Vagina (tissue), 2 donors: ENCODE results near the gene BCAS3. TPM values are rescaled to one million over a fixed set of nuclear protein-coding genes. Genes with fewer than 3 reads are reported as not detected.

Experiments used
- DNase-seq, 2 donors: peaks; one replicate each; pipeline ENCODE4 v3.0.0-alpha.2; 2017; ENCODE audit errors: extremely low spot score in 2 of 2
- H3K27ac ChIP-seq: fragments of 200-600 bp; sonication (generic); one replicate; pipeline ENCODE4 v1.5.1; 2019
- H3K27me3 ChIP-seq: fragments of 200-600 bp; sonication (generic); one replicate; pipeline ENCODE4 v1.5.1; 2019
- H3K36me3 ChIP-seq, 2 donors: fragments of 200-600 bp; sonication (generic); one replicate each; pipeline ENCODE4 v1.5.1; 2017 to 2019
- H3K4me1 ChIP-seq: fragments of 200-600 bp; sonication (generic); one replicate; pipeline ENCODE4 v1.5.1; 2019
- H3K4me3 ChIP-seq, 2 donors: fragments of 200-600 bp; sonication (generic); 1 replicate in 1 of 2; 2 replicates in 1 of 2; pipeline ENCODE4 v1.5.1; 2016 to 2019
- H3K9me3 ChIP-seq: fragments of 200-600 bp; sonication (generic); one replicate; pipeline ENCODE4 v1.5.1; 2019
- POLR2A ChIP-seq, 2 donors: fragments of 450-650 bp; IDR thresholded peaks; one replicate each; pipeline ENCODE4 v1.6.1; 2017; ENCODE audit warnings: antibody characterized with exemption in 2 of 2, mild to moderate bottlenecking in 2 of 2, moderate library complexity in 2 of 2
- POLR2AphosphoS5 ChIP-seq, 2 donors: sonication (generic); formaldehyde crosslinking; IDR thresholded peaks; one replicate each; pipeline ENCODE4 v1.9.0; 2017; ENCODE audit warnings: antibody characterized with exemption in 2 of 2, mild to moderate bottlenecking in 2 of 2, low read depth in 1 of 2; ENCODE audit not compliant: insufficient read depth in 1 of 2
- intact Hi-C: fragments of 100-400 bp; cut with DNase I; formaldehyde crosslinking; loops from one replicate; pipeline ENCODE4 v1.15.1; 2023
- total RNA-seq: library from RNA; depleted of rRNA; stranded (reverse); fragments of >200 nt; gene quantifications from one replicate; pipeline ENCODE4 v1.2.3, GENCODE V29; 2016
- TF ChIP-seq, protein P1 (sequence below), 3 experiments: fragments of 450-650 bp in 2 of 3; fragments of 200-600 bp in 1 of 3; sonication (generic) in 1 of 3; IDR thresholded peaks; one replicate each; pipeline ENCODE4 v1.5.1; 2017 to 2019; ENCODE audit warnings: antibody characterized with exemption in 3 of 3, mild to moderate bottlenecking in 2 of 3, moderate library complexity in 2 of 3

The BCAS3 gene
- total RNA-seq, 1 donor from 2014 or later = 33.1 TPM

DNA sequence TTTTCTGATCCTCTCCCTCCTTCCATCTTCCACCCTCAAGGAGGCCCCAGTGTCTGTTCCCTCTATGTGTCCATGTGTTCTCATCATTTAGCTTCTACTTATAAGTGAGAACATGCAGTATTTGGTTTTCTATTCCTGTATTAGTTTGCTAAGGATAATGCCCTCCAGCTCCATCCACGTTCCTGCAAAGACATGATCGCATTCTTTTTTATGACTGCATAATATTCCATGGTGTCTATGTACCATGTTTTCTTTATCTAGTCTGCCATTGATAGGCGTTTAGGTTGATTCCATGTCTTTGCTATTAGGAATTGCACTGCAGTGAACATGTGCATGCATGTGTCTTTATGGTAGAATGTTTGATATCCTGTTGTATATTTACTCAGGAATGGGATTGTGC is 275.1 kb downstream of the BCAS3 start:
- no peaks in the 10 kb centered on the region for H3K4me1 ChIP-seq
- intact Hi-C loops = no loop called here
- no peak overlapping the region for H3K27ac ChIP-seq
- H3K4me3 ChIP-seq = no peak overlapping the region
- no peak for DNase-seq
- no peaks in the 10 kb centered on the region for H3K36me3 ChIP-seq
- no peaks in the 10 kb centered on the region for H3K9me3 ChIP-seq
- TF ChIP-seq POLR2A (IDR thresholded peaks at IDR 0.05) (no peak), POLR2AphosphoS5 (IDR thresholded peaks at IDR 0.05; ENCODE audit: insufficient read depth in 1 of 2, low read depth in 1 of 2) (no peak)
- TF ChIP-seq, protein P1, sequence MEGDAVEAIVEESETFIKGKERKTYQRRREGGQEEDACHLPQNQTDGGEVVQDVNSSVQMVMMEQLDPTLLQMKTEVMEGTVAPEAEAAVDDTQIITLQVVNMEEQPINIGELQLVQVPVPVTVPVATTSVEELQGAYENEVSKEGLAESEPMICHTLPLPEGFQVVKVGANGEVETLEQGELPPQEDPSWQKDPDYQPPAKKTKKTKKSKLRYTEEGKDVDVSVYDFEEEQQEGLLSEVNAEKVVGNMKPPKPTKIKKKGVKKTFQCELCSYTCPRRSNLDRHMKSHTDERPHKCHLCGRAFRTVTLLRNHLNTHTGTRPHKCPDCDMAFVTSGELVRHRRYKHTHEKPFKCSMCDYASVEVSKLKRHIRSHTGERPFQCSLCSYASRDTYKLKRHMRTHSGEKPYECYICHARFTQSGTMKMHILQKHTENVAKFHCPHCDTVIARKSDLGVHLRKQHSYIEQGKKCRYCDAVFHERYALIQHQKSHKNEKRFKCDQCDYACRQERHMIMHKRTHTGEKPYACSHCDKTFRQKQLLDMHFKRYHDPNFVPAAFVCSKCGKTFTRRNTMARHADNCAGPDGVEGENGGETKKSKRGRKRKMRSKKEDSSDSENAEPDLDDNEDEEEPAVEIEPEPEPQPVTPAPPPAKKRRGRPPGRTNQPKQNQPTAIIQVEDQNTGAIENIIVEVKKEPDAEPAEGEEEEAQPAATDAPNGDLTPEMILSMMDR (IDR thresholded peaks at IDR 0.05) = no peak
- no peaks in the 10 kb centered on the region for H3K27me3 ChIP-seq

DNA sequence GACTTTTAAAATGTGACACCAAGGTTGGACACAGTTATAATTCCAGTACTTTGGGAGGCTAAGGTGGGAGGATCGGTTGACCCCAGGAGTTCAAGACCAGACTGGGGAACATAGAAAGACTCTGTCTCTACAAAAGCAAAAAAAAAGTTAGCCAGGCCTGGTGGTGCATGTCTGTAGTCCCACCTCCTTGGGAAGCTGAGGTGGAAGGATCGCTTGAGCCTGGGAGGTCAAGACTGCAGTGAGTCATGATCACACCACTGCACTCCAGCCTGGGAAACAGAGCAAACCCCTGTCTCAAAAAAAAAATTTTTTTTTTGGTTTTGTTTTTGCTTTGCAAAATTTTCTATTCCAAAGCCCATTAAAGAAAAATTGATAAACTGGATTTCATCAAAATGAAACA is 281.4 kb downstream of the BCAS3 start:
- intact Hi-C loops = no loop called here
- no peak for DNase-seq
- TF ChIP-seq POLR2AphosphoS5 (IDR thresholded peaks at IDR 0.05; ENCODE audit: insufficient read depth in 1 of 2, low read depth in 1 of 2) (no peak), POLR2A (IDR thresholded peaks at IDR 0.05) (no peak)
- TF ChIP-seq, protein P1 (IDR thresholded peaks at IDR 0.05) = no peak

DNA sequence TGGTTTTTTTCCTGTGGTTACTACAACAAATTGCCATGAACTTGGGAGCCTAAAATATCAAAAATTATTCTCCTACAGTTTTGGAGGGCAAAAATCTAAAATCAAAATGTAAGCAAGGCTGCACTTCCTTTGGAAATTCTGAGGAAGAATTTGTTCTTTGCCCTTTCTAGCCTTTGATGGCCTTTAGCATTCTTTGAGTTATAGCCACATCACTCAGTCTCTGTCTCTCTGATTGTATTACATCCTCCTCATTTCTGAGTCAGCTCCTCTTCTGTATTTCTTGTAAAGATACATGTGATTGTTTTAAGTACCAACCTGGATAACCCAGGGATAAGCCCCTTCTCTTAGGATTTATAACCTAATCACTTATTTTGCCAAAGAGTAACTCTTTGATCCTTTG is 282.0 kb downstream of the BCAS3 start:
- H3K27me3 ChIP-seq = no peaks in the 10 kb centered on the region

More for the DNA sequence above, 281.4 kb downstream of the BCAS3 start:
- Histone ChIP-seq H3K4me3 (no peak overlapping the region), H3K27me3 (no peaks in the 10 kb centered on the region), H3K4me1 (no peaks in the 10 kb centered on the region), H3K27ac (no peak overlapping the region), H3K36me3 (peaks cover 0 to 11% of the 10 kb centered on the region in 2 donors), H3K9me3 (peaks cover 6% of the 10 kb centered on the region)

DNA sequence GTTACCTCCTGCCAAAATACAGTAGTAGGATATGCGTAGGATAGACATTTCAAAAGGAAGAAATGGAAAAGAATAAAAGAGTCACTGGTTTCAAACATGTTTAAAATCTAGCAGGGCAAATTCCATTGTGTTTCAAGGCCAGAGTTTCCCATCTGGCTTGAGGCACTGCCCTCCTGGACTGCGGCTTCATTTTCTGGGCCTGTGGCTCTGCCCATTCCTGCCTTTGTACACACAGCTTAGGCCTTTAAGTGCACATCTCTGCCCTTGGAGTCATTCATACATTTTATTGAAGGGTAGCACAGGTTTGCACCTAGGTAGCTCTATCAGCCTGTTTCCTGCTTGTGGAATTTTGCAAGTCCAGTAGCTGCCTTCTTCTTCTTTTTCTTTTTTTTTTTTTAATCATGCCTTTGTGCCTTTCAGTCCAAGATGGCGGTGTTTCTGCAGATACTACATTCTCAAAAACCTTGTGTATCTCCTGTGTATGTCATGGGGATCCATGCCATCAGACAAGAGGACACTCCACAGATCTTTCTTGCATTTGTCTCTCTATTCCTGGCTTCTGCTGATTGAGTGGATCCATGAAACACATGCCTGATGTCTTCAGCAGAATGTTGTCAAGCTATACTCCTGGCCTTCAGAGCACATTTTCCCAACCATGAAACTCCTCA is 282.9 kb downstream of the BCAS3 start:
- H3K4me3 ChIP-seq = no peak overlapping the region
- no peak overlapping the region for H3K27ac ChIP-seq
- DNase-seq = no peak
- H3K4me1 ChIP-seq = no peaks in the 10 kb centered on the region
- intact Hi-C loops = no loop called here
- peaks cover 6% of the 10 kb centered on the region for H3K9me3 ChIP-seq
- H3K27me3 ChIP-seq = no peaks in the 10 kb centered on the region
- peaks cover 0 to 11% of the 10 kb centered on the region in 2 donors for H3K36me3 ChIP-seq
- TF ChIP-seq, protein P1 (IDR thresholded peaks at IDR 0.05) = no peak
- TF ChIP-seq POLR2A (IDR thresholded peaks at IDR 0.05) (no peak), POLR2AphosphoS5 (IDR thresholded peaks at IDR 0.05; ENCODE audit: insufficient read depth in 1 of 2, low read depth in 1 of 2) (no peak)

More for the DNA sequence above, 282.0 kb downstream of the BCAS3 start:
- Histone ChIP-seq H3K4me1 (no peaks in the 10 kb centered on the region), H3K9me3 (peaks cover 6% of the 10 kb centered on the region), H3K27ac (no peak overlapping the region), H3K4me3 (no peak overlapping the region), H3K36me3 (peaks cover 0 to 11% of the 10 kb centered on the region in 2 donors)
- intact Hi-C loops = no loop called here
- no peak for DNase-seq
- TF ChIP-seq POLR2AphosphoS5 (IDR thresholded peaks at IDR 0.05; ENCODE audit: insufficient read depth in 1 of 2, low read depth in 1 of 2) (no peak), POLR2A (IDR thresholded peaks at IDR 0.05) (no peak)
- TF ChIP-seq, protein P1 (IDR thresholded peaks at IDR 0.05) = no peak

DNA sequence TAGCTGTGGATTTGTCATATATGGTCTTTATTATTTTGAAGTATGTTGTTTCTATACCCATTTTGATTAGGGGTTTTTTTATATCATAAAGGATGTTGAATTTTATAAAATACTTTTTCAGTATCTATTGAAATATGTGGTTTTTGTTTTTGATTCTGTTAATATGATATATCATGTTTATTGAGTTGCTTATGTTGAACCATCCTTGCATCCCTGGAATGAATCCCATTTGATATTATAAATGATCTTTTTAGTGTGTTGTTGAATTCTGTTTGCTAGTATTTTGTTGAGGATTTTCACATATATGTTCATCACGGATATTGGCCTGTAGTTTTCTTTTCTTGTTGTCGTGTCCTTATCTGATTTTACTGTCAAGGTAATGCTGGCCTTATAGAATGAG is 286.5 kb downstream of the BCAS3 start:
- no peaks in the 10 kb centered on the region for H3K27me3 ChIP-seq
- peaks cover 6% of the 10 kb centered on the region for H3K9me3 ChIP-seq
- H3K27ac ChIP-seq = no peak overlapping the region
- DNase-seq = no peak
- no peaks in the 10 kb centered on the region for H3K4me1 ChIP-seq
- H3K36me3 ChIP-seq = peaks cover 0 to 11% of the 10 kb centered on the region in 2 donors
- intact Hi-C loops = no loop called here
- H3K4me3 ChIP-seq = no peak overlapping the region
- no peak for TF ChIP-seq POLR2A (IDR thresholded peaks at IDR 0.05)
- no peak for TF ChIP-seq POLR2AphosphoS5 (IDR thresholded peaks at IDR 0.05; ENCODE audit: insufficient read depth in 1 of 2, low read depth in 1 of 2)
- TF ChIP-seq, protein P1 (IDR thresholded peaks at IDR 0.05) = no peak
